ENCODE data around the gene ARHGAP26.

The ARHGAP26 gene

GRCh38 chr5:142753116-142753631 lies 17.0 kb upstream of the ARHGAP26 start:
- no peak for ATAC-seq

DNA sequence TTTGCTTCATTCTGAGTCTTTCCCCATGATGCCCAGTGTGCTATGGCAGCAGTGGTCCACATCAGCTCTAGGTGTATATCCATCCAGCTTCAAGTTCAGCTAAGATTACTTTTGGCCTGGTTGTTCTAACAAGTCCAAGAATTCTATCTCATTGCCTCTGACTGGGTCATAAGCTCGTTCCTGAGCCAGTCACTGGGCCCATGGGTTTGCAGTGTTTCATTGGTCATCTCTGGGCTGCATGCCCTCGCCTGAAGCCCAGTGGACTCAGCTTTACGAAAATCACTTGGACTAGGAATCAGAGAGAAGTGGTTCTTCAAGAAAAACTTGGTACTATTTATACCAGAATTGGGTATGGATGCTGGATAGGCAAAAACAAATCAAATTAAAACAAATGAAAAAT lies 16.1 kb upstream of the ARHGAP26 start:
- ATAC-seq = no peak

GRCh38 chr5:142756576-142756975 lies 13.6 kb upstream of the ARHGAP26 start:
- ATAC-seq = no peak

GRCh38 chr5:142757564-142757963 lies 12.6 kb upstream of the ARHGAP26 start:
- no peak for ATAC-seq

DNA sequence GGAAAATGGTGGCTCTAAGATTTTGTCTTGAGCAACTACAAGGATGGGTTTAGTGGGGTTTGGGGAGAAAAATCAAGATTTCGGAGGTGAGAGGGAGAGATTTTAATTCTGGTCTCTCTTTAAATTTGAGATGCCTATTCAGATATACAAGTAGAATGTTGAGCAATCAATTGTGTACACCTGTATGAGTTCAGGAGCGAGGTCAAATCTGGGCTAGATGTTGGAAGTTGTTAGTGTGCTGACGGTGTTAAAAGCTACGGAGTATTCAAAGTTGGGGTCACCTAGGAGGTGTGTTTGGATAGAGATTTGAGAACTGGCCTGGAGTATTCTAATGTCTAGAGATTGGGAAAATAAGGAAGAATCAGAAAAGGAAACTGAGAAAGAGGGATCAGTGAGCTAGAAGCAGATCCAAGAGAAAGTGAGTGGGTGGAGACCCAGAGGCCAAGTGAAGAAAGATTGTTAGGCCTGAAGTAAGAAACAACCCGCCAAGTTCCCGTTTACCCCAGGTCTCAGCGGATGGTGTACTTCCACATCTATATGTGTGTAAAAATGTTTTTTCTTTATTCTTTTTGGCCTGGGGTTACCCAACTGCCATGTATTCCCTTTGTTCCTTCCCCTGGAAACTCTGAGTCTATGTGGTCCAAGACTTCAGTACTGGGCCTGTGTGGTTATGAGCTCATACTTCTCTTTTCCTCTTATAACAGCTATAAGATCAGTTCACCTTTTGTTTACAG lies 11.9 kb upstream of the ARHGAP26 start:
- ATAC-seq = peak in 1 of 2 donors; percentile 17

- no peak for ATAC-seq
Observed at GRCh38 chr5:142758796-142759145, 11.4 kb upstream of the ARHGAP26 start.

DNA sequence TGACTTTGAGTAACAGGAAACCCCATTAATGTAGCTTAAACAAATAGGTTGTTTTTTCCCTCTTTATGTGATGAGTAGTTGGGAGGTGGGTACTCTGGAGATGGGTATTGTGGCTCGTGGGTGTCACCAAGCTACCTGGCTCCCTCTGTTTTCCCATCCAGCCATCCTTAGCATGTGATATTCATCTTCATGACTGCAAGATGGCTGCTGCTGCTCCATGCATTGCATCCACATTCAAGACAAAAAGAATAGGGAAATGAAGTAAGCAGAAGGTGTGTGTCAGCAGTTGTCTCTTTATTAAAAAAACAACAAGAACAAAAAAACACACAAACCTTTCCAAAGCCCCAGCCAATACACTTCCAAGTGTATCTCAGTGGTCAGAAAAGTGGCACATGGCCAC lies 6.5 kb upstream of the ARHGAP26 start:
- no peak for ATAC-seq

DNA sequence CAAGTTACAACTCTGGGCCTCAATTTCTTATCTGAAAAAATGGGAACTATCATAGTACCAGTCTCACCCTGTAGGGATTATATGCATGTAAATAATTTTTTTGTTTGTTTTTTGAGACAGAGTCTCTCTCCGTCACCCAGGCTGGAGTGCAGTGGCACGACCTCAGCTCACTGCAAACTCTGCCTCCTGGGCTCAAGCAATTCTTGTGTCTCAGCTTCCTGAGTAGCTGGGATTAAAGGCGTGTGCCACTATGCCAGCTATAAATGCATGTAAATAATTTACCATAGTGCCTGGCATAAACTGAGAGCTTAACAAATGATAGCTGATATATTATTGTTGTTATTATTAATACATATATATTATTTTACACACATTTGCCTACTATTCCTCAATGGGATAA lies 3.0 kb upstream of the ARHGAP26 start:
- no peak for ATAC-seq

DNA sequence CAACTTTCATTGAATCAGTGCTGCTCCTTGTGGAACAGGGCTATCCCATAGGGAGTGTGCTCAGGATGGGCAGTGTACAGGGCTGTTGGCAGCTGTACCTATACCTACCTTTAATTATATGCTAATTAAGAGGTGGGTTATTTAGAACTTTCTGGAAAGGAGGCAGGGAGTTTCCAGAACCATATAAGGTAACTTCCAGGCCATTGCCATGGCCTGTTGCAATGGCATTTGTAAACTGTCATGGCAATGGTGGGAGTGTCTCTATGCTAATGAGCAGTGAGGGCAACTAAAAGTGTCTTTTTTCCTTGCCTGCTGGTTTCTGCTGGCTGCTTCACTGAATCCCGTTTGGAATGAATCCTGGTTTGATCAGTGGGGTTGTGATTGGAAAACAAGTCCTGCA lies 2.3 kb upstream of the ARHGAP26 start:
- ATAC-seq = no peak

GRCh38 chr5:142769251-142769792 lies 855 bp upstream of the ARHGAP26 start:
- ATAC-seq = no peak

DNA sequence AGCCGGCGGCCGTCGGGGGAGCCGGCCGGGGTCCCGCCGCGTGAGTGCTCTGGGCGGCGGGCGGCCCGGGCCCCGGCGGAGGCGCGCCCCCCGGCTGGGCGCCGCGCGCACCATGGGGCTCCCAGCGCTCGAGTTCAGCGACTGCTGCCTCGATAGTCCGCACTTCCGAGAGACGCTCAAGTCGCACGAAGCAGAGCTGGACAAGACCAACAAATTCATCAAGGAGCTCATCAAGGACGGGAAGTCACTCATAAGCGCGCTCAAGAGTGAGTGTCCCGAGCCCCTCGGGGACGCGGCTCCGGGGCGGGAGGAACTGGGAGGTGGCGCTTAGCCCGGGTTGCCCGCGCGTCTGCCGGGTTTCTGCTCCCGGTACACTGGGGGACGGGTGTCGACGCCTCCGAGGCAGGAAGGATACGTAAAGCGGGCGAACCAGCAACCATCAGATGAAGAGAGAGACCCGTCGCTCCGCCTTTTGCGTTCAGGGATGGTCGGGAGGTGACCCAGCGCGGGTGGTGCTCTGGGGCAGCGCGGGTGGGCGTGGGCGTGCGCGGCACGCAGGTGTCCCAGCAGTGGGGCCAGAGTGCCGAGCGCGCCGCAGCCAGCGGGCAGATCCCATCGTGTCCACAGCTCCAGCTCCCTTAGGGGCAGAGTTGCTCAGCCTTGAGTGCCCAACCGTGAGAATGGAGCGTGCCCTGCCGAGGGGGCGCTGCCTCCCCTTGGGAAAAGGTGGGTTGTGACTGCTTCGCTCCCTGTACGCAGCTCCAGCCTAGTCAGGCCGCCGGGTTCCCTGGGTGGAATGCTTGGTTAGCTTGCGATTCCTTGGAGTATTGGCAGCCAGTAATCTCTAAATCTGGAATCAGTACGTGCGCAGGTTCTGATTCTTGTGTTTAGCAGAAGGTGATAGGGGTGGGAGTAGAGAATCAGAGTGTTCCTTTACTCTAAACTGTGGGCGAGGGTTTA lies 753 bp downstream of the ARHGAP26 start:
- ATAC-seq = peak; percentile 6 to 7

GRCh38 chr5:142771666-142772065 lies 1.5 kb downstream of the ARHGAP26 start:
- ATAC-seq = no peak

DNA sequence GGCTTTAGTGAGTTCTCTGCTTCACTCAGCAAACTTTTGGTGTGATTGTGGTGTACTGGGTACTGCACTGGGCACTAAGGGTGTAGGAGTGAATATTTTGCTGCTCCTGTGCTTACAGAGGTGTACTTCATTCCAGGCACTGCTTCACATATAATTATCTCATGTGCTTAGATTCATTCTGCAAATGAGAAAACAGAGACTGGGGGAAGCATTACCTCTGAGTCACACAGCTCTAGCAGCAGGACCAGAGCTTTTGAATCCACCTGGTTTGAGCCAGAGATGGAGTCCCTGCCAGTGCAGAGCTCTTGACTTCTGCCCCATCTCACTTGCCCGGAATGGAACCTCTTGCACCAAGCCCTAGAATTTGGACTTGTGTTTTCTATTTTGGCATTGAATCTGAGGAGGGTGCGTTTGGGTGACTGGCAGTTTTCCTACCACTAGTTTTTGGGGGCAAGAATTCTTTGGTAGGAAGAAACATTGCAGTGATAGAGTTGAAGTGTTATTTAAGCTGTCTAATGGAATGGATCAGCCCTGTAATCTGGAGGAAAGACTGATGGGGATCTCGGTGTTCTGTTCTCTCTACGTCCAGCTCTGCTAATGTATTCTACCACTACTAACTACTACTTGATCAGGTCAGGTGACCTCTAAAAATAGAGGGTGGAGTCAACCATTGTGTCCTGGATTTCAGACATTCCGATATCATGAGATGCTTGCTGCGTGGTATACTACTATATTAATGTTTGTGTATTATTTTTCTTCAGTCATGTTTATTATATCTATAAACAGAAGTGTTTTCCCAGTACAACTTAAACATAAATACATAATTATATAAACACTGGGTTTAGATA lies 2.5 kb downstream of the ARHGAP26 start:
- no peak for ATAC-seq

DNA sequence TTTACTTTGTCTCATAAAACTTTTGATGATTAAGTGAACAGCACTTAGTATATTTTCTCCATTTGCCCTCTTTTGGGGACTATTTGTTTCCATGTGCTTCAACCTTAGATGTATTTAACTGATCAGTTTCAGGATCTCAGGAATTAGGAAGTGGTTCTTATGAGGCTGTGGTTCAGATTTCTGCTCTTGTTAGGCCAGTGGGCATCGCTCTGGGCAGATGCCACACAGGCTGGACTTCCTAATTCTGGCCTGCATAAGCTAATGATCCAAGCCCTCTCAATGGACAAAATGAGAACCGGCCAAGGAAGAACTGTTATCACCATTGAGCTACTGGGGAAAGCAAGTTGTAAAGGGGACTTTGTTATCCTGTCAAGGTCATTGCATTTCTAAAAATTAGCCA lies 6.9 kb downstream of the ARHGAP26 start:
- ATAC-seq = no peak

GRCh38 chr5:142777850-142778249 lies 7.7 kb downstream of the ARHGAP26 start:
- ATAC-seq = no peak

GRCh38 chr5:142779163-142779840 lies 9.1 kb downstream of the ARHGAP26 start:
- no peak for ATAC-seq

DNA sequence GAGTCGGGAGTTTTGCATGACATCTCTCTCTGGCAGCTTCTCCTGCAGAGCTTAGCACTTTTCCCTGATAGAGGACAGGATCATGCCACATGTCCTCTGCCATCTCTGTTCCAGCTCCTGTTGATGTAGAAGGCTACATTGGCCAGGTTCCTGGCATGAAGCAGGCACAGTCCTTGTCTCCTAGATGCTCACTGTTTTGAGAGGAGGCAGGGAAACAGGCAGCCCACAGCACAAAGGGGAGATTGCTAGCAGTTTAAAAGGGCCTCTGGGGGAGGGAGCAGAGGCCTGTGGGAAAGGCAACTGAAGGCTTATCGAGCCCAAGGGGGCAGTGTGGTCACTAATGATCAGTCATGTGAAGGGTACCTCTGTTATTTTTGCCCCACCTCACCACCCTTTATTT lies 10.7 kb downstream of the ARHGAP26 start:
- no peak for ATAC-seq

- no peak for ATAC-seq
Observed at GRCh38 chr5:142782976-142783530, 12.9 kb downstream of the ARHGAP26 start.

- ATAC-seq = peak; percentile 93 to 96
Observed at GRCh38 chr5:142783601-142784341, 13.6 kb downstream of the ARHGAP26 start.

GRCh38 chr5:142784401-142784955 lies 14.3 kb downstream of the ARHGAP26 start:
- no peak for ATAC-seq
